SJCRH30 (cell line): ENCODE results near the gene ESRRG. TPM values are rescaled to one million over a fixed set of nuclear protein-coding genes. Genes with fewer than 3 reads are reported as not detected.

Source experiments
- DNase-seq, 2 experiments: peaks; one replicate each; pipeline ENCODE4 v3.0.0-alpha.2; 2015 to 2020
- H3K27ac ChIP-seq: fragments of 250-450 bp; sonication (Bioruptor Pico); 2 replicates; pipeline ENCODE4 v1.5.1; 2020; ENCODE audit warnings: mild to moderate bottlenecking, moderate library complexity
- H3K27me3 ChIP-seq: fragments of 250-450 bp; sonication (Bioruptor Pico); 2 replicates; pipeline ENCODE4 v1.5.1; 2020; ENCODE audit warnings: mild to moderate bottlenecking, moderate library complexity
- H3K36me3 ChIP-seq: fragments of 250-450 bp; sonication (Bioruptor Pico); 2 replicates; pipeline ENCODE4 v1.5.1; 2020; ENCODE audit warnings: mild to moderate bottlenecking, moderate library complexity
- H3K4me1 ChIP-seq: fragments of 250-450 bp; sonication (Bioruptor Pico); 2 replicates; pipeline ENCODE4 v1.5.1; 2020; ENCODE audit warnings: mild to moderate bottlenecking, moderate library complexity
- H3K4me3 ChIP-seq: fragments of 250-450 bp; sonication (Bioruptor Pico); 2 replicates; pipeline ENCODE4 v1.5.1; 2020; ENCODE audit warnings: mild to moderate bottlenecking, moderate library complexity
- H3K9me3 ChIP-seq: fragments of 250-450 bp; sonication (Bioruptor Pico); replicated peaks from 2 replicates; pipeline ENCODE4 v1.5.1; 2020; ENCODE audit warnings: mild to moderate bottlenecking, moderate library complexity
- total RNA-seq: library from RNA; depleted of rRNA; stranded (reverse); fragments of >200 nt; shearing (Covaris generic); gene quantifications from 2 replicates; pipeline ENCODE4 v1.2.3, GENCODE V29; 2014

The ESRRG gene
- total RNA-seq, 1 experiment from 2014 or later: 1.0 TPM

GRCh38 chr1:216679108-216679507 lies 44.1 kb downstream of the ESRRG start:
- H3K36me3 ChIP-seq: no peaks in the 10 kb centered on the region
- no peak overlapping the region for H3K27ac ChIP-seq
- no peak overlapping the region for H3K4me3 ChIP-seq
- DNase-seq: no peak
- no peaks in the 10 kb centered on the region for H3K9me3 ChIP-seq
- H3K4me1 ChIP-seq: no peaks in the 10 kb centered on the region
- H3K27me3 ChIP-seq: no peaks in the 10 kb centered on the region

- H3K27ac ChIP-seq: no peak overlapping the region
- peak; percentile 5 to 7 for DNase-seq
- no peaks in the 10 kb centered on the region for H3K4me1 ChIP-seq
- H3K27me3 ChIP-seq: no peaks in the 10 kb centered on the region
- H3K9me3 ChIP-seq: no peaks in the 10 kb centered on the region
- no peaks in the 10 kb centered on the region for H3K36me3 ChIP-seq
- no peak overlapping the region for H3K4me3 ChIP-seq
Observed at GRCh38 chr1:216670118-216670883, 52.9 kb downstream of the ESRRG start.

- no peak for DNase-seq
- Histone ChIP-seq H3K9me3 (no peaks in the 10 kb centered on the region), H3K27ac (no peak overlapping the region), H3K36me3 (no peaks in the 10 kb centered on the region), H3K27me3 (no peaks in the 10 kb centered on the region), H3K4me1 (no peaks in the 10 kb centered on the region), H3K4me3 (no peak overlapping the region)
Observed at GRCh38 chr1:216666441-216666840, 56.8 kb downstream of the ESRRG start.

- Histone ChIP-seq H3K9me3 (no peaks in the 10 kb centered on the region), H3K27ac (no peak overlapping the region), H3K4me3 (no peak overlapping the region), H3K36me3 (no peaks in the 10 kb centered on the region), H3K4me1 (no peaks in the 10 kb centered on the region), H3K27me3 (no peaks in the 10 kb centered on the region)
- no peak for DNase-seq
Observed at GRCh38 chr1:216665856-216666255, 57.4 kb downstream of the ESRRG start.

- no peaks in the 10 kb centered on the region for H3K36me3 ChIP-seq
- no peaks in the 10 kb centered on the region for H3K9me3 ChIP-seq
- DNase-seq: no peak
- H3K4me3 ChIP-seq: no peak overlapping the region
- no peaks in the 10 kb centered on the region for H3K27me3 ChIP-seq
- no peak overlapping the region for H3K27ac ChIP-seq
- no peaks in the 10 kb centered on the region for H3K4me1 ChIP-seq
Observed at GRCh38 chr1:216665406-216665805, 57.8 kb downstream of the ESRRG start.

- DNase-seq: no peak
- Histone ChIP-seq H3K27ac (no peak overlapping the region), H3K9me3 (no peaks in the 10 kb centered on the region), H3K4me3 (no peak overlapping the region), H3K36me3 (no peaks in the 10 kb centered on the region), H3K27me3 (no peaks in the 10 kb centered on the region), H3K4me1 (no peaks in the 10 kb centered on the region)
Observed at GRCh38 chr1:216662681-216663080, 60.5 kb downstream of the ESRRG start.

GRCh38 chr1:216660561-216660960 lies 62.7 kb downstream of the ESRRG start:
- no peak for DNase-seq
- H3K9me3 ChIP-seq: no peaks in the 10 kb centered on the region
- no peak overlapping the region for H3K4me3 ChIP-seq
- no peaks in the 10 kb centered on the region for H3K36me3 ChIP-seq
- no peak overlapping the region for H3K27ac ChIP-seq
- H3K27me3 ChIP-seq: no peaks in the 10 kb centered on the region
- H3K4me1 ChIP-seq: no peaks in the 10 kb centered on the region

- Histone ChIP-seq H3K9me3 (no peaks in the 10 kb centered on the region), H3K27me3 (no peaks in the 10 kb centered on the region), H3K27ac (no peak overlapping the region), H3K36me3 (no peaks in the 10 kb centered on the region), H3K4me1 (no peaks in the 10 kb centered on the region), H3K4me3 (no peak overlapping the region)
- no peak for DNase-seq
Observed at GRCh38 chr1:216653001-216653400, 70.2 kb downstream of the ESRRG start.

- DNase-seq: no peak
- no peak overlapping the region for H3K4me3 ChIP-seq
- no peak overlapping the region for H3K27ac ChIP-seq
- no peaks in the 10 kb centered on the region for H3K9me3 ChIP-seq
- no peaks in the 10 kb centered on the region for H3K4me1 ChIP-seq
- H3K27me3 ChIP-seq: no peaks in the 10 kb centered on the region
- H3K36me3 ChIP-seq: no peaks in the 10 kb centered on the region
Observed at GRCh38 chr1:216651826-216652418, 71.3 kb downstream of the ESRRG start.

- no peak for DNase-seq
- Histone ChIP-seq H3K27me3 (no peaks in the 10 kb centered on the region), H3K36me3 (no peaks in the 10 kb centered on the region), H3K4me3 (no peak overlapping the region), H3K4me1 (no peaks in the 10 kb centered on the region), H3K9me3 (no peaks in the 10 kb centered on the region), H3K27ac (no peak overlapping the region)
Observed at GRCh38 chr1:216643176-216643575, 80.1 kb downstream of the ESRRG start.

GRCh38 chr1:216641669-216642460 lies 81.4 kb downstream of the ESRRG start:
- no peaks in the 10 kb centered on the region for H3K4me1 ChIP-seq
- no peak for DNase-seq
- no peaks in the 10 kb centered on the region for H3K36me3 ChIP-seq
- no peaks in the 10 kb centered on the region for H3K9me3 ChIP-seq
- no peak overlapping the region for H3K4me3 ChIP-seq
- H3K27me3 ChIP-seq: no peaks in the 10 kb centered on the region
- no peak overlapping the region for H3K27ac ChIP-seq

GRCh38 chr1:216640100-216640499 lies 83.1 kb downstream of the ESRRG start:
- H3K36me3 ChIP-seq: no peaks in the 10 kb centered on the region
- no peak overlapping the region for H3K27ac ChIP-seq
- H3K27me3 ChIP-seq: no peaks in the 10 kb centered on the region
- no peaks in the 10 kb centered on the region for H3K9me3 ChIP-seq
- DNase-seq: no peak
- H3K4me1 ChIP-seq: no peaks in the 10 kb centered on the region
- no peak overlapping the region for H3K4me3 ChIP-seq

- no peak overlapping the region for H3K27ac ChIP-seq
- H3K4me3 ChIP-seq: no peak overlapping the region
- no peaks in the 10 kb centered on the region for H3K4me1 ChIP-seq
- H3K9me3 ChIP-seq: no peaks in the 10 kb centered on the region
- H3K27me3 ChIP-seq: no peaks in the 10 kb centered on the region
- H3K36me3 ChIP-seq: no peaks in the 10 kb centered on the region
- DNase-seq: no peak
Observed at GRCh38 chr1:216632980-216633379, 90.2 kb downstream of the ESRRG start.

GRCh38 chr1:216630532-216630931 lies 92.7 kb downstream of the ESRRG start:
- DNase-seq: no peak
- no peak overlapping the region for H3K27ac ChIP-seq

GRCh38 chr1:216627252-216627651 lies 96.0 kb downstream of the ESRRG start:
- no peaks in the 10 kb centered on the region for H3K27me3 ChIP-seq
- H3K4me1 ChIP-seq: no peaks in the 10 kb centered on the region
- no peaks in the 10 kb centered on the region for H3K36me3 ChIP-seq
- no peak for DNase-seq
- no peaks in the 10 kb centered on the region for H3K9me3 ChIP-seq
- H3K27ac ChIP-seq: no peak overlapping the region
- H3K4me3 ChIP-seq: no peak overlapping the region

More at GRCh38 chr1:216630532-216630931, 92.7 kb downstream of the ESRRG start:
- no peaks in the 10 kb centered on the region for H3K36me3 ChIP-seq
- no peaks in the 10 kb centered on the region for H3K9me3 ChIP-seq
- H3K4me1 ChIP-seq: no peaks in the 10 kb centered on the region
- no peak overlapping the region for H3K4me3 ChIP-seq
- H3K27me3 ChIP-seq: no peaks in the 10 kb centered on the region
